Glutamatergic neuron (in vitro differentiated cells): ENCODE data around the gene MAEL. TPM values are rescaled to one million over a fixed set of nuclear protein-coding genes. Genes with fewer than 3 reads are reported as not detected.

Source experiments
- DNase-seq: peaks from one replicate; pipeline ENCODE4 v3.0.0; 2022
- H3K27ac Mint-ChIP-seq: one replicate; pipeline ENCODE4 v1.8.0; 2020; ENCODE audit warnings: mild to moderate bottlenecking, mixed read lengths, inconsistent platforms; ENCODE audit not compliant: unreplicated experiment
- H3K27me3 Mint-ChIP-seq: one replicate; pipeline ENCODE4 v1.8.0; 2020; ENCODE audit warnings: mild to moderate bottlenecking, moderate library complexity, mixed read lengths, inconsistent platforms; ENCODE audit not compliant: unreplicated experiment
- H3K36me3 Mint-ChIP-seq: one replicate; pipeline ENCODE4 v1.8.0; 2020; ENCODE audit warnings: mild to moderate bottlenecking, mixed read lengths, inconsistent platforms; ENCODE audit not compliant: unreplicated experiment
- H3K4me1 Mint-ChIP-seq: one replicate; pipeline ENCODE4 v1.8.0; 2020; ENCODE audit warnings: mild to moderate bottlenecking, low read depth, mixed read lengths, inconsistent platforms; ENCODE audit not compliant: unreplicated experiment
- H3K4me3 Mint-ChIP-seq: one replicate; pipeline ENCODE4 v1.8.0; 2020; ENCODE audit warnings: mild to moderate bottlenecking, mixed read lengths, inconsistent platforms; ENCODE audit not compliant: unreplicated experiment
- H3K9me3 Mint-ChIP-seq: one replicate; pipeline ENCODE4 v1.8.0; 2020; ENCODE audit warnings: mild to moderate bottlenecking, moderate library complexity, mixed read lengths, inconsistent platforms; ENCODE audit not compliant: unreplicated experiment
- total RNA-seq: library from RNA; stranded (reverse); fragmentation: NEBNext Ultra II Directional; extraction: Animal tissue kit (Norgen Biotek cat#: 25700); gene quantifications from one replicate; pipeline ENCODE4 v1.2.1, GENCODE V29; 2021; ENCODE audit not compliant: unreplicated experiment
- TF ChIP-seq, protein P1 (sequence below): fragments of 200-600 bp; sonication (generic); IDR thresholded peaks from one replicate; pipeline ENCODE4 v1.5.0; 2021; ENCODE audit not compliant: partially characterized antibody, unreplicated experiment

MAEL gene
- total RNA-seq, 1 donor from 2014 or later, result not detected

DNA sequence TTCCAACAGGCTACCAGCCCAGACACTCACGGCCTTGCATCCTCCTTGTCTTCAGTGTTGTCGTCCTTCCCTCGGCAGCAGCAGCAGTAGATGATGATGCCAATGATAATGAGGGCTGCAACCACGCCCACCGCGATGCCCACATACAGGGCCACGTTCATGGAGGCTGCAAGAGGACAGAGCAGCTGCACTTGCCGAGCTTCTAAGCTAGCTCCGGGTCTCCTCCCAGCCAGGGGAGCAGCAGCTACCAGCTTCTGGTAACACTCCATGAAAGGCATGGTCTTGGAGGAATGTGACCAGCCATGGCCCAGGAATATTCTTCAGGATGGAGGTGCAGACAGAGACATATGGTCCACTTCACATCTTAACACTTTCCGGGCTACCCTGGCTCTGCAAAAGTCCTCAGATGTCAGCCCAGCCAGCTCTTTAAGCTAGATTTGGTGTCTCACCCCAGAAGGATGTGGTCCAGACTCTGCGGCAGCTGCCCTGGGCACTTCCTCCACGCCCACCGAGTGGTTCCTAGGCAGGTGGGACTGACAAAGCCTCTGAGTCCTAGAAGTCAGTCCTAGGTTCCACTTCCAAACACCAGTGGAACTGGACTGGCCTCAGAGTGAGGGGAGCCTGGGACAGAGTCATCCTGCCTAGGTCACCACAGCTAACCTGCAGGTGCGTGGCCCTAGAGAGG is 66.0 kb downstream of the MAEL start:
- Mint-ChIP-seq H3K4me3 (no peak overlapping the region), H3K27ac (no peak overlapping the region), H3K9me3 (peaks cover 2% of the 10 kb centered on the region), H3K4me1 (no peaks in the 10 kb centered on the region), H3K27me3 (peaks cover 3% of the 10 kb centered on the region), H3K36me3 (no peaks in the 10 kb centered on the region)
- TF ChIP-seq, protein P1, sequence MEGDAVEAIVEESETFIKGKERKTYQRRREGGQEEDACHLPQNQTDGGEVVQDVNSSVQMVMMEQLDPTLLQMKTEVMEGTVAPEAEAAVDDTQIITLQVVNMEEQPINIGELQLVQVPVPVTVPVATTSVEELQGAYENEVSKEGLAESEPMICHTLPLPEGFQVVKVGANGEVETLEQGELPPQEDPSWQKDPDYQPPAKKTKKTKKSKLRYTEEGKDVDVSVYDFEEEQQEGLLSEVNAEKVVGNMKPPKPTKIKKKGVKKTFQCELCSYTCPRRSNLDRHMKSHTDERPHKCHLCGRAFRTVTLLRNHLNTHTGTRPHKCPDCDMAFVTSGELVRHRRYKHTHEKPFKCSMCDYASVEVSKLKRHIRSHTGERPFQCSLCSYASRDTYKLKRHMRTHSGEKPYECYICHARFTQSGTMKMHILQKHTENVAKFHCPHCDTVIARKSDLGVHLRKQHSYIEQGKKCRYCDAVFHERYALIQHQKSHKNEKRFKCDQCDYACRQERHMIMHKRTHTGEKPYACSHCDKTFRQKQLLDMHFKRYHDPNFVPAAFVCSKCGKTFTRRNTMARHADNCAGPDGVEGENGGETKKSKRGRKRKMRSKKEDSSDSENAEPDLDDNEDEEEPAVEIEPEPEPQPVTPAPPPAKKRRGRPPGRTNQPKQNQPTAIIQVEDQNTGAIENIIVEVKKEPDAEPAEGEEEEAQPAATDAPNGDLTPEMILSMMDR, result no peak
- DNase-seq, result no peak

DNA sequence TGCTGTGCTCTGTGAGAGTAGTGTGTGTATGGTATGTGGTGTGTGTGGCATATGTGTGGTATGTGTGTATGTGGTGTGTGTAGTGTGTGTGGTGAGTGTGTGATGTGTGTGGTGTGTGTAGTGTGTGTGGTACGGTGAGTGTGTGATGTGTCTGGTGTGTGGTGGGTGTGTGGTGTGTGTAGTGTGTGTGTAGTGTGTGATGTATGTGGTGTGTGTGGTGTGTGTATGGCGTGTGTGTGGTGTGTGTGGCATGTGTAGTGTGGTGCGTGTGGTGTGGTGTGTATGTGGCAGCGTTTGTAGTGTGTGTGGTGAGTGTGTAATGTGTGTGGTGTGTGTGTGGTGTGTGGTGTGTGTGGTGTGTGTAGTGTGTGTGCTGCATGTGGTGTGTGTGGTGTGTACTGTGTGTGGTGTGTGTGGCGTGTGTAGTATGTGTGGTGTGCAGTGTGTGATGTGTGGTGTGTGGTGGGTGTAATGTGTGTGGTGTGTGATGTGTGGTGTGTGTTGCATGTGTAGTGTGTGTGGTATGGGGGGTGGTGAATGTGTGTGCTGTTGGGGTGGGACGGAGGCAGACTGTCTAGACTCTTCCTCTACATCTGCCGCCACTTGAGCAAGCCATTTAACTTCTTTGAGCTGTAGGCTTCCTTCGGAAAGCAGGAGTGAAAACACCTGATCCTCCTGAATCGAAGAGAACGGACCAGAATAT is 67.6 kb downstream of the MAEL start:
- TF ChIP-seq, protein P1, result no peak
- Mint-ChIP-seq H3K36me3 (no peaks in the 10 kb centered on the region), H3K4me3 (no peak overlapping the region), H3K27me3 (peaks cover 5% of the 10 kb centered on the region), H3K9me3 (peaks cover 4% of the 10 kb centered on the region), H3K27ac (no peak overlapping the region), H3K4me1 (no peaks in the 10 kb centered on the region)
- no peak for DNase-seq

DNA sequence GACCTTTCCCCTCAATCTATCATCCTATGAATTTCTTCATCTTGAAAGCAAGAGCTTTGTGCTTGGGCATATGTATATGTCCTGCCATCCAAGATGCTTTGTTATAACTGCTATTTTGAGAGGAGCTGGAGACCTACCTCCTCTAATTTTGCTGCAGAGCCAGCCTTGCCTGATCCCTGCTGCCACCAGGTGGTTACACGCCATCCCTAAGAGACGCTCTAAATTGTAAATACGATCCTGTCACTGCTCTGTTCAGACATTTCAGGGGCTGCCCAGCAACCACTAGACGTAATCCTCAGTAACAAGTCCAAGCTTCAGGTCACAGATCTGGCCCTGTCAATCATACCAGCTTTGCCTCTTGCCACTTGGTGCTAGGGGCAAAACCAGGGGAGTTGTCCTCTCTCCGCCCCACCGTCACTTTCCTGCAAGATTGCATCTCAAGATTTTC is 68.2 kb downstream of the MAEL start:
- Mint-ChIP-seq H3K27me3 (peaks cover 5% of the 10 kb centered on the region), H3K4me1 (no peaks in the 10 kb centered on the region), H3K9me3 (peaks cover 4% of the 10 kb centered on the region), H3K4me3 (no peak overlapping the region), H3K27ac (no peak overlapping the region), H3K36me3 (no peaks in the 10 kb centered on the region)
- DNase-seq, result peak; percentile 49
- TF ChIP-seq, protein P1, result no peak

DNA sequence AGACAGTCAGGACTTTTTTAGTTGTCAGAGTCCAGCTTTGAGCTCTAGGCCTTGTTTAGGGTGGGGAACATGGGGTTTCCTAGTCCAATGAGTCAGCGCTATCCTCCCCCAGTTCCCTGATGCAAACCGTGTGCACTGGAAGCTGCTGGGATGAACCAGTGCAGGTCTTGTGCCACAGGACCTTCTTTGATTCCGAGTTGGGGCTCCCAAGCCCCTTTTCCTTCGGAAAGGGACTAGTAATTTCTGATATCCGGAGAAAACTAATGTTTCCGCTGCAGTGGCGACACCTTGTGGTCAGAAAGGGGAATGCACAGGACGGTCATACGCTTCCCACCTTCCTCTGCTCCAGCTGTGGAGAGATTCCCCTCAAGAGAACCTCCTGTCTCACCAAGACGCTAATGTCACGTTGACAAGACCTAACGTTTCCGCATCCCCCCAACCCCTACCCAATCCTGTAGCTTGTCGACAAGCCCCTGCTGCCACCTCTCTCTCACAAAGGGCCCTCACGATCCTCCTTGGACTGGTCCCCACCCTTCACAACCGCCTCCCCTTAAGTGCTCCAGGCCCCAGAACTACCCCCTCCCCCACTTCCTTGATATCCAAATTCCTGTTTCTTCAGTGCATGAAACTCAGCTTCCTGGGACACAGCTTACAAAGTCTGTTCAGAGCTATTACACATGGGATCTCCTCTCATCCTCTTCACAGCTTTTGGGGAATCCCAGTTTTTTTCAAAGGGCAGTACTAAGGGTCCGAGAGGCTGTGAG is 70.1 kb downstream of the MAEL start:
- peaks cover 1% of the 10 kb centered on the region for H3K9me3 Mint-ChIP-seq
- no peak overlapping the region for H3K27ac Mint-ChIP-seq
- TF ChIP-seq, protein P1, result peak; percentile 96
- no peak overlapping the region for H3K4me3 Mint-ChIP-seq
- no peaks in the 10 kb centered on the region for H3K4me1 Mint-ChIP-seq
- peaks cover 5% of the 10 kb centered on the region for H3K27me3 Mint-ChIP-seq
- H3K36me3 Mint-ChIP-seq, result no peaks in the 10 kb centered on the region
- peak; percentile 85 for DNase-seq
